DND-41 (cell line): ENCODE measurements around the gene MAZ.

ENCODE experiments used
- ATAC-seq: fragments of 200-7000 bp; cut with Tn5 transposase; 3 replicates; pipeline ENCODE4 v1.9.1; 2021; ENCODE audit warnings: low read depth; ENCODE audit not compliant: insufficient read depth
- DNase-seq: peaks from one replicate; pipeline ENCODE4 v3.0.0-alpha.2; 2020
- H2AFZ ChIP-seq: 2 replicates; pipeline ENCODE4 v1.6.0; 2012; ENCODE audit warnings: low read depth, low read length
- H3K27ac ChIP-seq: 2 replicates; pipeline ENCODE4 v1.5.1; 2012; ENCODE audit warnings: low read length, inconsistent platforms
- H3K27me3 ChIP-seq: fragments of 200-600 bp; sonication (generic); 2 replicates; pipeline ENCODE4 v1.6.0; 2012; ENCODE audit warnings: low read length, mild to moderate bottlenecking, inconsistent platforms; ENCODE audit not compliant: insufficient read depth, poor library complexity
- H3K36me3 ChIP-seq: 2 replicates; pipeline ENCODE4 v1.5.1; 2012; ENCODE audit warnings: low read length, inconsistent platforms; ENCODE audit not compliant: insufficient read depth
- H3K4me1 ChIP-seq: 2 replicates; pipeline ENCODE4 v1.5.1; 2012; ENCODE audit warnings: mild to moderate bottlenecking, low read length; ENCODE audit not compliant: insufficient read depth
- H3K4me2 ChIP-seq: 2 replicates; pipeline ENCODE4 v1.6.0; 2012; ENCODE audit warnings: mild to moderate bottlenecking, moderate library complexity, low read length, inconsistent platforms; ENCODE audit not compliant: insufficient read depth
- H3K4me3 ChIP-seq, 2 experiments: fragments of 200-600 bp in 1 of 2; shearing (Covaris generic) in 1 of 2; 2 replicates each; pipeline ENCODE4 v1.5.1; 2012 to 2016; ENCODE audit warnings: inconsistent platforms in 2 of 2, low read length in 2 of 2, mild to moderate bottlenecking in 2 of 2, low read depth in 1 of 2, moderate library complexity in 1 of 2
- H3K79me2 ChIP-seq: 2 replicates; pipeline ENCODE4 v1.6.0; 2012; ENCODE audit warnings: low read length, inconsistent platforms; ENCODE audit not compliant: insufficient read depth
- H3K9ac ChIP-seq: 2 replicates; pipeline ENCODE4 v1.6.0; 2012; ENCODE audit warnings: low read depth, mild to moderate bottlenecking, inconsistent platforms, low read length, moderate library complexity
- H3K9me3 ChIP-seq: 2 replicates; pipeline ENCODE4 v1.5.1; 2012; ENCODE audit warnings: low read length, moderate library complexity, mild to moderate bottlenecking, inconsistent platforms; ENCODE audit not compliant: insufficient read depth, severe bottlenecking
- H4K20me1 ChIP-seq: 2 replicates; pipeline ENCODE4 v1.6.0; 2012; ENCODE audit warnings: low read length; ENCODE audit not compliant: insufficient read depth
- CTCF ChIP-seq: IDR thresholded peaks from 2 replicates; pipeline ENCODE4 v1.5.1; 2012; ENCODE audit warnings: borderline replicate concordance, low read length, moderate library complexity, mild to moderate bottlenecking; ENCODE audit not compliant: poor library complexity, severe bottlenecking; ENCODE audit errors: extremely low read depth
- EZH2 ChIP-seq: IDR thresholded peaks from 3 replicates; pipeline ENCODE4 v1.6.1; 2012; ENCODE audit warnings: borderline replicate concordance, low read depth, mild to moderate bottlenecking, moderate library complexity, low read length, inconsistent platforms; ENCODE audit not compliant: severe bottlenecking

The MAZ gene

DNA sequence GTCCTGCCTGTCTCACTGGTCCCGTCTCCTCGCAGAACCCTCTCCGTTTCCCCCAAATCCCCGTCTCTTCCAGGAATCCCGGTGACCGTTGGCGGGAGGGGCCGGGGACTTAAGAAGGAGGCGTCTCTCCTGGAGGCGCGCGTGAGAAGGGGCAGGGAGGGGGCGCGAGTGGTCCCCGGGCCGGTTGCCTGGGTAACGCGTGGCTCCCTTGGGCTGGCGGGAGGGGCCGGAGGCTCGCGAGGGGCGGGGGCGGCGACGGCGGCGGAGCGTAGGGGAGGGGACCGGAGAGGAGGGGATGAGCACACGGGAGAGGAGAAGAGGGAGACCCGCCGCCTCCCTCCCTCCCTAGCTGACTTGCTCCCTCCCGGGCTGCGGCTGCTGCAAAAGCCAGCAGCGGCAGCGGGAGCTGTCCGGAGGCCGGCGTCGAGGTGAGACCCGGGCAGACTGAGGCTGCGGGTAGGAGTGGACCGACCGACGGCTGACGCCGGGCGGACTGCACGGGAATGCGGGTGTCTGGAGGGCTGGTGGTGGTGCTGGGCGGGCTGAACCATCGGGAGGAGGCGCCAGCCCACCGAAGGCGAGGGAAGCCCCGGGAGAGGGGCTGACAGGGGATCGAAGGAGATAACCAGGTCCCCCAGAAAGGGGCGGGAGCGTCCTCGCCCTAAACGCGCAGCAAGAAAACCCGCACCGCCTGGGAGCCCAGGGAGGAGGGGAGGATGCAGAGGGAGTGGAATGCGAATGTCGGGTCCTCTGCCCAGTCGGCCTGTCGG lies 5.8 kb downstream of the MAZ start, which contains the start of gene PRRT2:
Gene PRRT2 (plus strand): TSS at position 298 of the 770 bp plus-strand sequence. CDS start 862 bp downstream, outside the sequence.
- Histone ChIP-seq H3K36me3 (peaks cover 38% of the 10 kb centered on the region), H3K27ac (peak within 1 kb of the TSS; percentile 1; the same call in 1 of the 2 replicates), H3K4me1 (peaks cover 73% of the 10 kb centered on the region), H3K79me2 (peaks cover 53% of the 10 kb centered on the region), H3K9me3 (no peaks in the 10 kb centered on the region), H3K9ac (no peak within 1 kb of the TSS), H3K4me3 (no peak within 1 kb of the TSS; a peak in 1 of 4 replicates), H4K20me1 (peaks cover 36% of the 10 kb centered on the region), H3K4me2 (peak within 1 kb of the TSS; percentile 96; the same call in 1 of the 2 replicates), H2AFZ (no peak within 1 kb of the TSS), H3K27me3 (no peaks in the 10 kb centered on the region)
- no peak for TF ChIP-seq EZH2
- no peak for ATAC-seq
- DNase-seq, result peak; percentile 69

DNA sequence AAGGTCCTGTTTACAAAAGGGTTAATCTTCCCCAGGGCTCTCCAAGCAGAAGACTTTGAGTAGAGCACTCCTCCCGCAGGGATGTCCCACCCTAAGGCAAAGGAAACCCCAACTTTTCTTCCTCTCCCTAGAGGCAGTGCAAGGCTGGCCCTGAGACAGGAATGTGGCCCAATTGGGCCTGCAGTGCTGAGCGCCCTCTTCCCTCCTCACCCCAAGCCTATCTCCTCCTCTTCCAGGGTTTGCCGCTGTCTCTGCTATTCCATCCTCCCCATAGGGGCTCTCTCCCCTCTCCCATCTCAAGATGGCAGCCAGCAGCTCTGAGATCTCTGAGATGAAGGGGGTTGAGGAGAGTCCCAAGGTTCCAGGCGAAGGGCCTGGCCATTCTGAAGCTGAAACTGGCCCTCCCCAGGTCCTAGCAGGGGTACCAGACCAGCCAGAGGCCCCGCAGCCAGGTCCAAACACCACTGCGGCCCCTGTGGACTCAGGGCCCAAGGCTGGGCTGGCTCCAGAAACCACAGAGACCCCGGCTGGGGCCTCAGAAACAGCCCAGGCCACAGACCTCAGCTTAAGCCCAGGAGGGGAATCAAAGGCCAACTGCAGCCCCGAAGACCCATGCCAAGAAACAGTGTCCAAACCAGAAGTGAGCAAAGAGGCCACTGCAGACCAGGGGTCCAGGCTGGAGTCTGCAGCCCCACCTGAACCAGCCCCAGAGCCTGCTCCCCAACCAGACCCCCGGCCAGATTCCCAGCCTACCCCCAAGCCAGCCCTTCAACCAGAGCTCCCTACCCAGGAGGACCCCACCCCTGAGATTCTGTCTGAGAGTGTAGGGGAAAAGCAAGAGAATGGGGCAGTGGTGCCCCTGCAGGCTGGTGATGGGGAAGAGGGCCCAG lies 6.7 kb downstream of the MAZ start:
- TF ChIP-seq CTCF, result no peak
- TF ChIP-seq EZH2, result no peak
- no peaks in the 10 kb centered on the region for H3K27me3 ChIP-seq
- no peaks in the 10 kb centered on the region for H3K9me3 ChIP-seq
- peaks cover 31% of the 10 kb centered on the region for H3K36me3 ChIP-seq
- H4K20me1 ChIP-seq, result peaks cover 28% of the 10 kb centered on the region
- ATAC-seq (no peak), DNase-seq (no peak)
- peak overlapping the region; percentile 95; the same call in 1 of the 2 replicates for H3K9ac ChIP-seq
- no peak overlapping the region for H3K4me2 ChIP-seq
- peaks cover 76% of the 10 kb centered on the region for H3K4me1 ChIP-seq
- H3K4me3 ChIP-seq, result no peak overlapping the region
- no peak overlapping the region for H3K27ac ChIP-seq
- no peak overlapping the region for H2AFZ ChIP-seq
- peaks cover 53% of the 10 kb centered on the region for H3K79me2 ChIP-seq

- peaks cover 52% of the 10 kb centered on the region for H3K79me2 ChIP-seq
- no peak for ATAC-seq
- peak overlapping the region; percentile 94 for H3K4me2 ChIP-seq
- peak overlapping the region; percentile 99 for H3K27ac ChIP-seq
- H3K4me1 ChIP-seq, result peaks cover 76% of the 10 kb centered on the region
- H3K4me3 ChIP-seq, result peak overlapping the region in 1 of 2 experiments; percentile 79; a peak in 1 of 4 replicates
- DNase-seq, result no peak
- H3K27me3 ChIP-seq, result no peaks in the 10 kb centered on the region
- TF ChIP-seq EZH2 (no peak), CTCF (no peak)
- peaks cover 25% of the 10 kb centered on the region for H4K20me1 ChIP-seq
- peaks cover 31% of the 10 kb centered on the region for H3K36me3 ChIP-seq
- no peaks in the 10 kb centered on the region for H3K9me3 ChIP-seq
- H3K9ac ChIP-seq, result peak overlapping the region; percentile 95; the same call in 1 of the 2 replicates
- no peak overlapping the region for H2AFZ ChIP-seq
Measured at GRCh38 chr16:29813644-29814562, 7.6 kb downstream of the MAZ start.
